GM23338 (cell line): ENCODE data around the gene TBX1.

ENCODE experiments used
- CREB1 ChIP-seq: fragments of 250-450 bp; sonication (Bioruptor Pico); IDR thresholded peaks from 2 replicates; pipeline ENCODE4 v1.5.0; 2020; ENCODE audit warnings: low read depth, mild to moderate bottlenecking, moderate library complexity
- EZH2 ChIP-seq: fragments of 200-600 bp; sonication (generic); IDR thresholded peaks from one replicate; pipeline ENCODE4 v1.8.0; 2017; ENCODE audit warnings: antibody characterized with exemption, mild to moderate bottlenecking, low read depth; ENCODE audit not compliant: unreplicated experiment
- EZH2phosphoT487 ChIP-seq: fragments of 200-600 bp; sonication (generic); IDR thresholded peaks from one replicate; pipeline ENCODE4 v1.8.1; 2018; ENCODE audit warnings: antibody characterized with exemption; ENCODE audit not compliant: unreplicated experiment
- JUNB ChIP-seq: IDR thresholded peaks from one replicate; pipeline ENCODE4 v1.6.1; 2016; ENCODE audit warnings: antibody characterized with exemption; ENCODE audit not compliant: unreplicated experiment
- NANOG ChIP-seq: IDR thresholded peaks from 2 replicates; pipeline ENCODE4 v1.6.1; 2016; ENCODE audit warnings: antibody characterized with exemption, borderline replicate concordance
- POLR2AphosphoS5 ChIP-seq: IDR thresholded peaks from 2 replicates; pipeline ENCODE4 v1.6.1; 2016; ENCODE audit warnings: antibody characterized with exemption, low read depth
- STAT1 ChIP-seq: IDR thresholded peaks from one replicate; pipeline ENCODE4 v1.6.1; 2016; ENCODE audit warnings: antibody characterized with exemption; ENCODE audit not compliant: unreplicated experiment
- ZNF114 ChIP-seq: fragments of 250-450 bp; sonication (Bioruptor Pico); IDR thresholded peaks from 2 replicates; pipeline ENCODE4 v1.5.0; 2020; ENCODE audit warnings: mild to moderate bottlenecking, moderate library complexity
- TF ChIP-seq, protein P1 (sequence below), 2 experiments: fragments of 200-600 bp in 1 of 2; sonication (generic) in 1 of 2; conservative IDR thresholded peaks; 2 replicates each; pipeline versions ENCODE4 v1.5.1 to v1.6.1; 2016 to 2017; ENCODE audit warnings: antibody characterized with exemption in 2 of 2, low read depth in 2 of 2, mild to moderate bottlenecking in 2 of 2, moderate library complexity in 1 of 2
- TF ChIP-seq, protein P2 (sequence below): IDR thresholded peaks from one replicate; pipeline ENCODE4 v1.6.1; 2018; ENCODE audit warnings: antibody characterized with exemption; ENCODE audit not compliant: unreplicated experiment
- TF ChIP-seq, protein P3 (sequence below): fragments of 250-450 bp; sonication (Bioruptor Pico); IDR thresholded peaks from 2 replicates; pipeline ENCODE4 v1.5.0; 2020; ENCODE audit warnings: mild to moderate bottlenecking, moderate library complexity
- TF ChIP-seq, protein P4 (sequence below): IDR thresholded peaks from 2 replicates; pipeline ENCODE4 v1.6.1; 2016; ENCODE audit warnings: antibody characterized with exemption

DNA sequence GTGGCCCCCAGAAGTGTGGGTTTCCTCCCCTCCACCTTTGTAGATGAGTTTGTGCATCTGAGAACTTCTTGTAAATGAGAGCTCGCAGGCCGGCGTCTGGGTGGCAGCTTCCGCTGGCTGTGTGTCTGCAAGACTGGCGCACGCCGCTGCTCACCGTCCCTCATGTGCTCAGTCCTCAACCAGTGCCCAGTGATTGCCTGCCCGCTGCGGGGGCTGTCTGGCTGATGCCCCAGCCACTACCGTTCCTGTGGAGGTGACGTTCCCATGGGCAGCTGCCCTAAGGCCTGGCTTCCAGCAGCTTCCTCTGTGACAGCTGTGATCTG is 8.8 kb downstream of the TBX1 start:
- TF ChIP-seq, protein P1, sequence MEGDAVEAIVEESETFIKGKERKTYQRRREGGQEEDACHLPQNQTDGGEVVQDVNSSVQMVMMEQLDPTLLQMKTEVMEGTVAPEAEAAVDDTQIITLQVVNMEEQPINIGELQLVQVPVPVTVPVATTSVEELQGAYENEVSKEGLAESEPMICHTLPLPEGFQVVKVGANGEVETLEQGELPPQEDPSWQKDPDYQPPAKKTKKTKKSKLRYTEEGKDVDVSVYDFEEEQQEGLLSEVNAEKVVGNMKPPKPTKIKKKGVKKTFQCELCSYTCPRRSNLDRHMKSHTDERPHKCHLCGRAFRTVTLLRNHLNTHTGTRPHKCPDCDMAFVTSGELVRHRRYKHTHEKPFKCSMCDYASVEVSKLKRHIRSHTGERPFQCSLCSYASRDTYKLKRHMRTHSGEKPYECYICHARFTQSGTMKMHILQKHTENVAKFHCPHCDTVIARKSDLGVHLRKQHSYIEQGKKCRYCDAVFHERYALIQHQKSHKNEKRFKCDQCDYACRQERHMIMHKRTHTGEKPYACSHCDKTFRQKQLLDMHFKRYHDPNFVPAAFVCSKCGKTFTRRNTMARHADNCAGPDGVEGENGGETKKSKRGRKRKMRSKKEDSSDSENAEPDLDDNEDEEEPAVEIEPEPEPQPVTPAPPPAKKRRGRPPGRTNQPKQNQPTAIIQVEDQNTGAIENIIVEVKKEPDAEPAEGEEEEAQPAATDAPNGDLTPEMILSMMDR (conservative IDR thresholded peaks at IDR 0.05; ENCODE audit: low read depth in 2 of 2): no peak
- TF ChIP-seq JUNB: no peak
- TF ChIP-seq, protein P2, sequence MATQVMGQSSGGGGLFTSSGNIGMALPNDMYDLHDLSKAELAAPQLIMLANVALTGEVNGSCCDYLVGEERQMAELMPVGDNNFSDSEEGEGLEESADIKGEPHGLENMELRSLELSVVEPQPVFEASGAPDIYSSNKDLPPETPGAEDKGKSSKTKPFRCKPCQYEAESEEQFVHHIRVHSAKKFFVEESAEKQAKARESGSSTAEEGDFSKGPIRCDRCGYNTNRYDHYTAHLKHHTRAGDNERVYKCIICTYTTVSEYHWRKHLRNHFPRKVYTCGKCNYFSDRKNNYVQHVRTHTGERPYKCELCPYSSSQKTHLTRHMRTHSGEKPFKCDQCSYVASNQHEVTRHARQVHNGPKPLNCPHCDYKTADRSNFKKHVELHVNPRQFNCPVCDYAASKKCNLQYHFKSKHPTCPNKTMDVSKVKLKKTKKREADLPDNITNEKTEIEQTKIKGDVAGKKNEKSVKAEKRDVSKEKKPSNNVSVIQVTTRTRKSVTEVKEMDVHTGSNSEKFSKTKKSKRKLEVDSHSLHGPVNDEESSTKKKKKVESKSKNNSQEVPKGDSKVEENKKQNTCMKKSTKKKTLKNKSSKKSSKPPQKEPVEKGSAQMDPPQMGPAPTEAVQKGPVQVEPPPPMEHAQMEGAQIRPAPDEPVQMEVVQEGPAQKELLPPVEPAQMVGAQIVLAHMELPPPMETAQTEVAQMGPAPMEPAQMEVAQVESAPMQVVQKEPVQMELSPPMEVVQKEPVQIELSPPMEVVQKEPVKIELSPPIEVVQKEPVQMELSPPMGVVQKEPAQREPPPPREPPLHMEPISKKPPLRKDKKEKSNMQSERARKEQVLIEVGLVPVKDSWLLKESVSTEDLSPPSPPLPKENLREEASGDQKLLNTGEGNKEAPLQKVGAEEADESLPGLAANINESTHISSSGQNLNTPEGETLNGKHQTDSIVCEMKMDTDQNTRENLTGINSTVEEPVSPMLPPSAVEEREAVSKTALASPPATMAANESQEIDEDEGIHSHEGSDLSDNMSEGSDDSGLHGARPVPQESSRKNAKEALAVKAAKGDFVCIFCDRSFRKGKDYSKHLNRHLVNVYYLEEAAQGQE: no peak
- no peak for TF ChIP-seq EZH2
- no peak for TF ChIP-seq STAT1
- TF ChIP-seq POLR2AphosphoS5: no peak
- TF ChIP-seq, protein P3, sequence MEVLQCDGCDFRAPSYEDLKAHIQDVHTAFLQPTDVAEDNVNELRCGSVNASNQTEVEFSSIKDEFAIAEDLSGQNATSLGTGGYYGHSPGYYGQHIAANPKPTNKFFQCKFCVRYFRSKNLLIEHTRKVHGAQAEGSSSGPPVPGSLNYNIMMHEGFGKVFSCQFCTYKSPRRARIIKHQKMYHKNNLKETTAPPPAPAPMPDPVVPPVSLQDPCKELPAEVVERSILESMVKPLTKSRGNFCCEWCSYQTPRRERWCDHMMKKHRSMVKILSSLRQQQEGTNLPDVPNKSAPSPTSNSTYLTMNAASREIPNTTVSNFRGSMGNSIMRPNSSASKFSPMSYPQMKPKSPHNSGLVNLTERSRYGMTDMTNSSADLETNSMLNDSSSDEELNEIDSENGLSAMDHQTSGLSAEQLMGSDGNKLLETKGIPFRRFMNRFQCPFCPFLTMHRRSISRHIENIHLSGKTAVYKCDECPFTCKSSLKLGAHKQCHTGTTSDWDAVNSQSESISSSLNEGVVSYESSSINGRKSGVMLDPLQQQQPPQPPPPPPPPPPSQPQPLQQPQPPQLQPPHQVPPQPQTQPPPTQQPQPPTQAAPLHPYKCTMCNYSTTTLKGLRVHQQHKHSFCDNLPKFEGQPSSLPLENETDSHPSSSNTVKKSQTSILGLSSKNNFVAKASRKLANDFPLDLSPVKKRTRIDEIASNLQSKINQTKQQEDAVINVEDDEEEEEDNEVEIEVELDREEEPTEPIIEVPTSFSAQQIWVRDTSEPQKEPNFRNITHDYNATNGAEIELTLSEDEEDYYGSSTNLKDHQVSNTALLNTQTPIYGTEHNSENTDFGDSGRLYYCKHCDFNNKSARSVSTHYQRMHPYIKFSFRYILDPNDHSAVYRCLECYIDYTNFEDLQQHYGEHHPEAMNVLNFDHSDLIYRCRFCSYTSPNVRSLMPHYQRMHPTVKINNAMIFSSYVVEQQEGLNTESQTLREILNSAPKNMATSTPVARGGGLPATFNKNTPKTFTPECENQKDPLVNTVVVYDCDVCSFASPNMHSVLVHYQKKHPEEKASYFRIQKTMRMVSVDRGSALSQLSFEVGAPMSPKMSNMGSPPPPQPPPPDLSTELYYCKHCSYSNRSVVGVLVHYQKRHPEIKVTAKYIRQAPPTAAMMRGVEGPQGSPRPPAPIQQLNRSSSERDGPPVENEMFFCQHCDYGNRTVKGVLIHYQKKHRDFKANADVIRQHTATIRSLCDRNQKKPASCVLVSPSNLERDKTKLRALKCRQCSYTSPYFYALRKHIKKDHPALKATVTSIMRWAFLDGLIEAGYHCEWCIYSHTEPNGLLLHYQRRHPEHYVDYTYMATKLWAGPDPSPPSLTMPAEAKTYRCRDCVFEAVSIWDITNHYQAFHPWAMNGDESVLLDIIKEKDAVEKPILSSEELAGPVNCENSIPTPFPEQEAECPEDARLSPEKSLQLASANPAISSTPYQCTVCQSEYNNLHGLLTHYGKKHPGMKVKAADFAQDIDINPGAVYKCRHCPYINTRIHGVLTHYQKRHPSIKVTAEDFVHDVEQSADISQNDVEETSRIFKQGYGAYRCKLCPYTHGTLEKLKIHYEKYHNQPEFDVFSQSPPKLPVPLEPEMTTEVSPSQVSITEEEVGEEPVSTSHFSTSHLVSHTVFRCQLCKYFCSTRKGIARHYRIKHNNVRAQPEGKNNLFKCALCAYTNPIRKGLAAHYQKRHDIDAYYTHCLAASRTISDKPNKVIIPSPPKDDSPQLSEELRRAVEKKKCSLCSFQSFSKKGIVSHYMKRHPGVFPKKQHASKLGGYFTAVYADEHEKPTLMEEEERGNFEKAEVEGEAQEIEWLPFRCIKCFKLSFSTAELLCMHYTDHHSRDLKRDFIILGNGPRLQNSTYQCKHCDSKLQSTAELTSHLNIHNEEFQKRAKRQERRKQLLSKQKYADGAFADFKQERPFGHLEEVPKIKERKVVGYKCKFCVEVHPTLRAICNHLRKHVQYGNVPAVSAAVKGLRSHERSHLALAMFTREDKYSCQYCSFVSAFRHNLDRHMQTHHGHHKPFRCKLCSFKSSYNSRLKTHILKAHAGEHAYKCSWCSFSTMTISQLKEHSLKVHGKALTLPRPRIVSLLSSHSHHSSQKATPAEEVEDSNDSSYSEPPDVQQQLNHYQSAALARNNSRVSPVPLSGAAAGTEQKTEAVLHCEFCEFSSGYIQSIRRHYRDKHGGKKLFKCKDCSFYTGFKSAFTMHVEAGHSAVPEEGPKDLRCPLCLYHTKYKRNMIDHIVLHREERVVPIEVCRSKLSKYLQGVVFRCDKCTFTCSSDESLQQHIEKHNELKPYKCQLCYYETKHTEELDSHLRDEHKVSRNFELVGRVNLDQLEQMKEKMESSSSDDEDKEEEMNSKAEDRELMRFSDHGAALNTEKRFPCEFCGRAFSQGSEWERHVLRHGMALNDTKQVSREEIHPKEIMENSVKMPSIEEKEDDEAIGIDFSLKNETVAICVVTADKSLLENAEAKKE (CRISPR knock-in tag): no peak
- TF ChIP-seq CREB1 (CRISPR knock-in tag): no peak
- TF ChIP-seq, protein P4, sequence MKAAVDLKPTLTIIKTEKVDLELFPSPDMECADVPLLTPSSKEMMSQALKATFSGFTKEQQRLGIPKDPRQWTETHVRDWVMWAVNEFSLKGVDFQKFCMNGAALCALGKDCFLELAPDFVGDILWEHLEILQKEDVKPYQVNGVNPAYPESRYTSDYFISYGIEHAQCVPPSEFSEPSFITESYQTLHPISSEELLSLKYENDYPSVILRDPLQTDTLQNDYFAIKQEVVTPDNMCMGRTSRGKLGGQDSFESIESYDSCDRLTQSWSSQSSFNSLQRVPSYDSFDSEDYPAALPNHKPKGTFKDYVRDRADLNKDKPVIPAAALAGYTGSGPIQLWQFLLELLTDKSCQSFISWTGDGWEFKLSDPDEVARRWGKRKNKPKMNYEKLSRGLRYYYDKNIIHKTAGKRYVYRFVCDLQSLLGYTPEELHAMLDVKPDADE: no peak
- TF ChIP-seq NANOG: no peak
- no peak for TF ChIP-seq EZH2phosphoT487
- no peak for TF ChIP-seq ZNF114 (CRISPR knock-in tag)
